HCT116 (cell line): ENCODE measurements around the gene ALG13. TPM values are rescaled to one million over a fixed set of nuclear protein-coding genes. Genes with fewer than 3 reads are reported as not detected.

Experiments used
- ATAC-seq: fragments of 200-7000 bp; cut with Tn5 transposase; 2 replicates; pipeline ENCODE4 v1.9.1; 2020; ENCODE audit warnings: mild to moderate bottlenecking, moderate library complexity
- BruUV-seq: library from RNA; stranded (reverse); fragments of 400-500 nt; replicated peaks from 2 replicates; lab custom pipeline; 2021; lab: Mats Ljungman, UMichigan
- CTCF ChIA-PET: fragments of 300-600 bp; sonication (Branson Sonifier 250); formaldehyde crosslinking; loops from one replicate; lab custom pipeline; 2021; ENCODE audit warnings: antibody characterized with exemption; lab: Charles Lee
- POLR2A ChIA-PET: fragments of 300-600, 350-600 bp; sonication (Branson Sonifier 250); formaldehyde crosslinking; loops from one replicate; lab custom pipeline; 2021; ENCODE audit warnings: antibody characterized with exemption; lab: Charles Lee
- RAD21 ChIA-PET, 2 experiments: fragments of 300-600 bp; sonication (Branson Sonifier 250); formaldehyde crosslinking; loops; one replicate each; lab custom pipeline; 2023; ENCODE audit warnings: low total read pairs in 2 of 2; ENCODE audit not compliant: uncharacterized antibody in 2 of 2, unreplicated experiment in 2 of 2, low non-redundant PET in 1 of 2; lab: Charles Lee
- DNase-seq: peaks from one replicate; pipeline ENCODE4 v3.0.0-alpha.2; 2010; ENCODE audit warnings: low read depth, low spot score
- H2AFZ ChIP-seq: fragments of 200-600 bp; shearing (Covaris generic), sonication (generic); 2 replicates; pipeline ENCODE4 v1.6.1; 2017; ENCODE audit warnings: low read depth, mixed run types, mixed read lengths, antibody characterized with exemption, low read length; ENCODE audit not compliant: poor library complexity, severe bottlenecking
- H3K27ac ChIP-seq: 2 replicates; pipeline ENCODE4 v1.5.1; 2012; ENCODE audit warnings: low read depth, low read length
- H3K27me3 ChIP-seq: fragments of 200-600 bp; sonication (generic); 2 replicates; pipeline ENCODE4 v1.6.1; 2016; ENCODE audit warnings: mixed run types, low read length, mixed read lengths; ENCODE audit not compliant: insufficient read depth
- H3K36me3 ChIP-seq, 2 experiments: fragments of 200-500 bp in 1 of 2; fragments of 200-600 bp in 1 of 2; sonication (Bioruptor generic) in 1 of 2; sonication (generic) in 1 of 2; 2 replicates each; pipeline versions ENCODE4 v1.5.1 to v1.6.1; 2014 to 2016; ENCODE audit warnings: low read length in 2 of 2, inconsistent platforms in 1 of 2, mixed read lengths in 1 of 2, mixed run types in 1 of 2; ENCODE audit not compliant: insufficient read depth in 2 of 2, control insufficient read depth in 1 of 2
- H3K4me1 ChIP-seq, 2 experiments: fragments of 200-600 bp in 1 of 2; sonication (generic) in 1 of 2; 2 replicates each; pipeline versions ENCODE4 v1.5.1 to v1.6.1; 2012 to 2017; ENCODE audit warnings: low read length in 2 of 2, inconsistent platforms in 1 of 2, mild to moderate bottlenecking in 1 of 2, mixed read lengths in 1 of 2, mixed run types in 1 of 2, moderate library complexity in 1 of 2; ENCODE audit not compliant: insufficient read depth in 2 of 2, control insufficient read depth in 1 of 2
- H3K4me2 ChIP-seq: fragments of 200-600 bp; sonication (generic); 2 replicates; pipeline ENCODE4 v1.6.1; 2017; ENCODE audit warnings: mixed run types, low read length, mixed read lengths
- H3K4me3 ChIP-seq, 2 experiments: fragments of 200-600 bp in 1 of 2; sonication (generic) in 1 of 2; replicated peaks in 1 of 2; 2 replicates each; pipeline ENCODE4 v1.5.1; 2011 to 2016; ENCODE audit warnings: low read length in 2 of 2, control low read depth in 1 of 2, low read depth in 1 of 2, mild to moderate bottlenecking in 1 of 2, mixed read lengths in 1 of 2, mixed run types in 1 of 2
- H3K79me2 ChIP-seq: fragments of 200-600 bp; sonication (generic); 2 replicates; pipeline ENCODE4 v1.6.1; 2017; ENCODE audit warnings: mild to moderate bottlenecking, mixed run types, low read length, moderate library complexity, mixed read lengths; ENCODE audit not compliant: insufficient read depth
- H3K9ac ChIP-seq: fragments of 200-600 bp; sonication (generic); 2 replicates; pipeline ENCODE4 v1.6.1; 2016; ENCODE audit warnings: low read length, mixed read lengths
- H3K9me2 ChIP-seq: fragments of 200-600 bp; sonication (generic), shearing (Covaris generic); 2 replicates; pipeline ENCODE4 v1.6.1; 2017; ENCODE audit warnings: mixed run types, mild to moderate bottlenecking, moderate library complexity; ENCODE audit not compliant: insufficient read depth
- H3K9me3 ChIP-seq, 2 experiments: fragments of 200-500 bp in 1 of 2; fragments of 200-600 bp in 1 of 2; sonication (Bioruptor generic) in 1 of 2; sonication (generic) in 1 of 2; 2 replicates each; pipeline ENCODE4 v1.6.1; 2014 to 2017; ENCODE audit warnings: low read length in 2 of 2, mixed read lengths in 2 of 2, inconsistent platforms in 1 of 2, low read depth in 1 of 2, mild to moderate bottlenecking in 1 of 2, mixed run types in 1 of 2, moderate library complexity in 1 of 2; ENCODE audit not compliant: control insufficient read depth in 1 of 2, insufficient read depth in 1 of 2
- H4K20me1 ChIP-seq: fragments of 200-600 bp; sonication (generic), shearing (Covaris generic); 2 replicates; pipeline ENCODE4 v1.6.1; 2017; ENCODE audit warnings: mixed run types, mild to moderate bottlenecking, moderate library complexity; ENCODE audit not compliant: insufficient read depth
- CBX3 ChIP-seq: IDR thresholded peaks from 2 replicates; pipeline ENCODE4 v1.6.1; 2012; ENCODE audit warnings: low read depth
- CEBPB ChIP-seq: IDR thresholded peaks from 2 replicates; pipeline ENCODE4 v1.6.1; 2012; ENCODE audit warnings: low read depth
- EGR1 ChIP-seq: IDR thresholded peaks from 2 replicates; pipeline ENCODE4 v1.6.1; 2012; ENCODE audit warnings: low read depth
- EZH2phosphoT487 ChIP-seq: fragments of 200-600 bp; IDR thresholded peaks from 2 replicates; pipeline ENCODE4 v1.6.1; 2018; ENCODE audit warnings: antibody characterized with exemption, borderline replicate concordance
- FOSL1 ChIP-seq: IDR thresholded peaks from 2 replicates; pipeline ENCODE4 v1.6.1; 2012; ENCODE audit warnings: low read depth
- JUND ChIP-seq: IDR thresholded peaks from 2 replicates; pipeline ENCODE4 v1.6.1; 2012
- POLR2A ChIP-seq: IDR thresholded peaks from 2 replicates; pipeline ENCODE4 v1.7.0; 2011; ENCODE audit warnings: borderline replicate concordance; ENCODE audit not compliant: insufficient read depth, insufficient read length; ENCODE audit errors: extremely low read depth
- POLR2AphosphoS5 ChIP-seq: IDR thresholded peaks from 2 replicates; pipeline ENCODE4 v1.6.1; 2011; ENCODE audit warnings: mild to moderate bottlenecking, low read depth, low read length, moderate library complexity
- RAD21 ChIP-seq: IDR thresholded peaks from 2 replicates; pipeline ENCODE4 v1.6.1; 2012; ENCODE audit warnings: low read depth, mild to moderate bottlenecking
- SIN3A ChIP-seq: IDR thresholded peaks from 2 replicates; pipeline ENCODE4 v1.6.1; 2012; ENCODE audit warnings: low read depth
- SRF ChIP-seq: IDR thresholded peaks from 2 replicates; pipeline ENCODE4 v1.6.1; 2012; ENCODE audit warnings: low read depth
- YY1 ChIP-seq: IDR thresholded peaks from 2 replicates; pipeline ENCODE4 v1.6.1; 2011; ENCODE audit warnings: low read length, low read depth, moderate library complexity, mild to moderate bottlenecking; ENCODE audit not compliant: insufficient replicate concordance; ENCODE audit errors: extremely low read depth
- ZBTB33 ChIP-seq: IDR thresholded peaks from 2 replicates; pipeline ENCODE4 v1.6.1; 2011; ENCODE audit warnings: mild to moderate bottlenecking, low read length, moderate library complexity; ENCODE audit not compliant: insufficient replicate concordance; ENCODE audit errors: extremely low read depth
- ZNF274 ChIP-seq: fragments of 200-500 bp; sonication (Bioruptor generic); IDR thresholded peaks from 2 replicates; pipeline ENCODE4 v1.6.1; 2014; ENCODE audit warnings: mild to moderate bottlenecking, low read depth, low read length, inconsistent platforms
- intact Hi-C: fragments of 100-400 bp; cut with micrococcal nuclease; formaldehyde crosslinking; loops from 2 replicates; pipeline ENCODE4 v1.10.0; 2022
- total RNA-seq: library from RNA; stranded (reverse); gene quantifications from one replicate; pipeline ENCODE4 v1.2.1, GENCODE V29; 2021; ENCODE audit not compliant: unreplicated experiment
- TF ChIP-seq, protein P1 (sequence below): IDR thresholded peaks from 2 replicates; pipeline ENCODE4 v1.6.1; 2012
- TF ChIP-seq, protein P2 (sequence below): IDR thresholded peaks from 2 replicates; pipeline ENCODE4 v1.6.1; 2012
- TF ChIP-seq, protein P3 (sequence below): IDR thresholded peaks from 2 replicates; pipeline ENCODE4 v1.6.1; 2012; ENCODE audit warnings: low read depth

The ALG13 gene
- total RNA-seq, 1 experiment from 2014 or later, result 50.4 TPM

GRCh38 chrX:111680988-111681779 lies at the start of gene ALG13 (continued):
- TF ChIP-seq, protein P1, sequence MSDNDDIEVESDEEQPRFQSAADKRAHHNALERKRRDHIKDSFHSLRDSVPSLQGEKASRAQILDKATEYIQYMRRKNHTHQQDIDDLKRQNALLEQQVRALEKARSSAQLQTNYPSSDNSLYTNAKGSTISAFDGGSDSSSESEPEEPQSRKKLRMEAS, result peak; percentile 91
- TF ChIP-seq POLR2A, result peak; percentile 12
- TF ChIP-seq SIN3A, result 0 out of 2 replicates have a peak, but pooled peaks have one; percentile 9
- TF ChIP-seq EZH2phosphoT487, result no peak
- peak; percentile 81 for TF ChIP-seq POLR2AphosphoS5
- peak; percentile 71; the same call in 1 of the 2 replicates for TF ChIP-seq CBX3
- TF ChIP-seq, protein P2, sequence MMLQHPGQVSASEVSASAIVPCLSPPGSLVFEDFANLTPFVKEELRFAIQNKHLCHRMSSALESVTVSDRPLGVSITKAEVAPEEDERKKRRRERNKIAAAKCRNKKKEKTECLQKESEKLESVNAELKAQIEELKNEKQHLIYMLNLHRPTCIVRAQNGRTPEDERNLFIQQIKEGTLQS, result no peak; the same call in 1 of the 2 replicates
- TF ChIP-seq JUND, result peak; percentile 33; the same call in 1 of the 2 replicates

GRCh38 chrX:111634823-111635729 lies 45.9 kb upstream of the ALG13 start:
- intact Hi-C loops, result no loop called here
- Histone ChIP-seq H3K9ac (no peak overlapping the region), H3K9me2 (no peaks in the 10 kb centered on the region), H3K27me3 (no peaks in the 10 kb centered on the region), H3K4me2 (no peak overlapping the region), H3K36me3 (no peaks in the 10 kb centered on the region), H2AFZ (no peak overlapping the region), H4K20me1 (no peaks in the 10 kb centered on the region), H3K4me1 (no peaks in the 10 kb centered on the region), H3K4me3 (no peak overlapping the region), H3K27ac (no peak overlapping the region), H3K9me3 (no peaks in the 10 kb centered on the region), H3K79me2 (no peaks in the 10 kb centered on the region)
- ATAC-seq (no peak), DNase-seq (no peak)
- POLR2A ChIA-PET, result no interaction called here
- CTCF ChIA-PET, result no interaction called here
- no TSS peak for BruUV-seq
- RAD21 ChIA-PET, result no interaction called here
- TF ChIP-seq SRF, result no peak
- TF ChIP-seq SIN3A, result no peak
- no peak for TF ChIP-seq RAD21
- TF ChIP-seq ZBTB33, result no peak
- TF ChIP-seq ZNF274, result no peak
- TF ChIP-seq POLR2A, result no peak
- no peak for TF ChIP-seq JUND
- TF ChIP-seq CBX3, result no peak
- TF ChIP-seq CEBPB, result no peak
- no peak for TF ChIP-seq YY1
- no peak for TF ChIP-seq POLR2AphosphoS5
- no peak for TF ChIP-seq FOSL1
- TF ChIP-seq EZH2phosphoT487, result no peak
- TF ChIP-seq, protein P3, sequence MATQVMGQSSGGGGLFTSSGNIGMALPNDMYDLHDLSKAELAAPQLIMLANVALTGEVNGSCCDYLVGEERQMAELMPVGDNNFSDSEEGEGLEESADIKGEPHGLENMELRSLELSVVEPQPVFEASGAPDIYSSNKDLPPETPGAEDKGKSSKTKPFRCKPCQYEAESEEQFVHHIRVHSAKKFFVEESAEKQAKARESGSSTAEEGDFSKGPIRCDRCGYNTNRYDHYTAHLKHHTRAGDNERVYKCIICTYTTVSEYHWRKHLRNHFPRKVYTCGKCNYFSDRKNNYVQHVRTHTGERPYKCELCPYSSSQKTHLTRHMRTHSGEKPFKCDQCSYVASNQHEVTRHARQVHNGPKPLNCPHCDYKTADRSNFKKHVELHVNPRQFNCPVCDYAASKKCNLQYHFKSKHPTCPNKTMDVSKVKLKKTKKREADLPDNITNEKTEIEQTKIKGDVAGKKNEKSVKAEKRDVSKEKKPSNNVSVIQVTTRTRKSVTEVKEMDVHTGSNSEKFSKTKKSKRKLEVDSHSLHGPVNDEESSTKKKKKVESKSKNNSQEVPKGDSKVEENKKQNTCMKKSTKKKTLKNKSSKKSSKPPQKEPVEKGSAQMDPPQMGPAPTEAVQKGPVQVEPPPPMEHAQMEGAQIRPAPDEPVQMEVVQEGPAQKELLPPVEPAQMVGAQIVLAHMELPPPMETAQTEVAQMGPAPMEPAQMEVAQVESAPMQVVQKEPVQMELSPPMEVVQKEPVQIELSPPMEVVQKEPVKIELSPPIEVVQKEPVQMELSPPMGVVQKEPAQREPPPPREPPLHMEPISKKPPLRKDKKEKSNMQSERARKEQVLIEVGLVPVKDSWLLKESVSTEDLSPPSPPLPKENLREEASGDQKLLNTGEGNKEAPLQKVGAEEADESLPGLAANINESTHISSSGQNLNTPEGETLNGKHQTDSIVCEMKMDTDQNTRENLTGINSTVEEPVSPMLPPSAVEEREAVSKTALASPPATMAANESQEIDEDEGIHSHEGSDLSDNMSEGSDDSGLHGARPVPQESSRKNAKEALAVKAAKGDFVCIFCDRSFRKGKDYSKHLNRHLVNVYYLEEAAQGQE, result no peak
- TF ChIP-seq EGR1, result no peak
